ENCODE measurements around the gene LMAN1L. TPM values are rescaled to one million over a fixed set of nuclear protein-coding genes. Genes with fewer than 3 reads are reported as not detected.

Gene LMAN1L
- total RNA-seq, 2 experiments from 2014 or later: 0.15 TPM; not detected in 1

DNA sequence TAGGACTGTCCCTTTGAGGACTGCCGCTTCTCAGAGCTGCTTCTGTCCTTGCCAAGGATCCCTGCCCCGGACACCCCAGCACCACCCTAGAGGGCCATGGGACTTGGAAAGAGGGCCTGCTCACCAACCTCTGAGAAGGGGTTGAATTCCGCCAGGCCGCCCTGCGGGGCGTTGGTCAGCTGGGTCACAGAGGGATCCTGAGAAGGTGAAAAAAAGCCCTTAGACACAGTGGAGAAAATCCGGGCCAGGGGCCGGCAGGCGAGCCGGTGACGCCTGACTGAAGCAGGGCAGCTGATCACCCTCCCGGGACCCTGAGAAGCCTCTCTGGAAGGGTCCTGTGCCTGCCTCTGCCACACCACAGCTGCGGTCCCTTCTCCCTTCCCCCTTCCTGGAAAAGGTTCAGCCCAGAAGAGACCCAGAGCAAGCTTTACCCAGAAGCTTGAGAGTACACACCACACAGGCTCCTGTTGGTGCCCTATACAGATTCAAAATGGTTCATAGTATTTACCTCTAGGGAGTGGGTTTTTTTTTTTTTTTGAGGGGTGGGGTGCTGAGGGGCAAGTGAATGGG, 41.9 kb downstream of the LMAN1L start:
- ChIA-PET POLR2A (interaction anchor here (0.7 kb wide), 1 partner anchor 601 kb away, joined by 4 read pairs; no protein-coding TSS in a partner anchor), CTCF (no interaction called here)

DNA sequence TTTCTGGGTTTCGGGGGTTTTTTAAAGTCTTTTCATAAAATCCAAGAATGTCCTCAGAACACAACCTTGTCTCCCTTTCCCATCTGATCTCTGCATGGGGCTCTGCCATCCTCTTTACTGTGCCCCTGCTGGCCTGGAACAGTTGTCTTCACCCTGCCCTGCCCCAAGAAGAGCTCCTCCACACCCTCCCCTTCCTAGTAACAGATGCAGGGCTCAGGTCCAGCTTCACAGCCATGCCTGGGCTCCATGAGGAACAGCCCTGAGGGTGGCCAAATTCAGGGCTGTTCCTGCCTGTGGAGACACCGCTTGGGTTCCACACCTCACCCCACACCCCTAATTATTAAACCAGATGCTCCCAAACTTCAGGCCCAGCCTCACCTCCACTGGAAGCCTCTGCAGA, 43.2 kb downstream of the LMAN1L start:
- ChIA-PET CTCF (interaction anchor here (0.7 kb wide), 1 partner anchor 215 kb away, joined by 3 read pairs; no protein-coding TSS in a partner anchor), POLR2A (interaction anchor here (0.6 to 0.7 kb wide), 3 partner anchors 47 to 311 kb away, joined by 3 to 6 read pairs (median 3); no protein-coding TSS in a partner anchor)

DNA sequence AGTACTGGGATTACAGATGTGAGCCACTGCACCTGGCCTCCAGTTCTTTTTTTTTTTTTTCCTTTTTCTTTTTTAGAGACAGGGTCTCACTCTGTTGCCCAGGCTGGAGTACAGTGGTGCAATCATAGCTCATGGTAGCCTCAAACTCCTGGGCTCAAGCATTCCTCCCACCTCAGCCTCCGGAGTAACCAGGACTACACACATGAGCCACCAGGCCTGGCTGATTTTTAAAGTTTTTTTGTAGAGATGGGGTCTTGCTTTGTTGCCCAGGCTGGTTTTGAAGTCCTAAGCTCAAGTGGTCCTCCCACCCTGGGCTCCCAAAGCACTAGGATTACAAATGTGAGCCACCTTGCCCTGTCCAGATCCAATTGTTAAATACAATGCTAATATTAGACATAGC, 43.9 kb downstream of the LMAN1L start:
- POLR2A ChIA-PET: interaction anchor here (0.6 kb wide), 1 partner anchor 77 kb away, joined by 3 read pairs; no protein-coding TSS in a partner anchor
- CTCF ChIA-PET: interaction anchor here (0.5 to 2.6 kb wide), 3 partner anchors 53 to 214 kb away, joined by 3 to 9 read pairs (median 3); no protein-coding TSS in a partner anchor

DNA sequence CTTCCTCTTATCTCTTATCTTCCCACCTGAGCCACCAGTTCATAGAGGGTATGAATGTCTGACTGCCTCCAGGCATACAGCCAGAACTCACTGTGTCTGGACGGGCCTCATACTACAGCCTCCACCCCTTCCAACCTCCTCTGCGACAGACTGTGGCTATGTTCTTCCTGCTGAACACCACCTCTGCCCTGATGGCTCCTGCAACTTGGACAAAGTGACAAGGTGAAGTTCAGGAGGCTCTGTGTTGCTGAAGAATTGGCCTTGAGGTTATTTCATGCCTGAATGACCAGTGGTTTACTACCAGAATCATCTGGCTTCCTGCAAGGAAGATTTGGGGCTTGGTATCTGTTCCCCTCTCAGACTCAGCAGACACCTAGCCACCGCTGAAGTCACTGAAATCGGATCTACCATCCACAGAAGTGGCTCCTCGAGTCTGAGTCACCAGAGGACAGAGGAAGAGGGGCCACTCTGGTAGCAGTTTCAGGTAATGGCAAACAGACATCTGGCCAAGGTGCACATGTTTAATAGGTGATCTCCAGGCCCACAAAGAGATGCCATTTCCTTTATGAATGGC, 44.5 kb downstream of the LMAN1L start:
- ChIA-PET POLR2A (interaction anchor here (0.9 kb wide), 1 partner anchor 8 kb away, joined by 6 read pairs; no protein-coding TSS in a partner anchor), CTCF (interaction anchor here (1.1 to 2.6 kb wide), 3 partner anchors 13 to 63 kb away, joined by 4 to 9 read pairs (median 7); no protein-coding TSS in a partner anchor)

DNA sequence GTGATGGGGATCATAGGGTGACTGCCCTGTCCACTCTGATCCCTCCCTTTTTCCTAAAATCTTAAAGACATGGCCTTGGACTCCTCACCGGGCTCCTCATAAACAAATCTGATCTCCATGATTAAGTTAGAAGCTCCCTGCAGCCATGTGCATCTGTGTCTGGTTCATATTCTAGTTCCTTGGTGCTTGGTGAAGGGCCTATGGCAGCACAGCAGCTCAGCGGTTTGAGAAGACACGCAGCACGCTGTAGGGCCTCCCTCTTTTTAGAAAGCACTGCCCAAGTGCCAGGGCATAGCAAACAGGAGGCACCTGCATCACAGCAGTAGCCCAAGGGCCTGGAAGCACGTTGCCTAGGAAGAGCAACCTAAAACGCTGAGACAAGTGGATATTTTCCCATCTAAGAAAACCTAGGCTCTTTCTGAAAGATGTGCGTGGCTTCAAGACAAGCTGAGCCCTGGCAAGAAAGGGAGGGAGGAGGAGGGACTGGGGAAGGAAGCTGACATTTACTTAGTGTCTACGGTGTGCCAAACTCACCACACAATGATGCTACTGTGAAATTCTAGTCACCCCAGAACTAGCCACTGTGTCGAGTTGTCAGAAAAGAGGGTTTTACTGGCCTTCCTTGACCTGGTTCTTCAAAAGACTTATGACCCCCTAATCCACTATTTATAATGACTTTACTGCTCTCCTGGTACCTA, 45.2 kb downstream of the LMAN1L start:
- POLR2A ChIA-PET: interaction anchor here (0.9 to 1.0 kb wide), 2 partner anchors 8 to 12 kb away, joined by 4 to 6 read pairs; no protein-coding TSS in a partner anchor

DNA sequence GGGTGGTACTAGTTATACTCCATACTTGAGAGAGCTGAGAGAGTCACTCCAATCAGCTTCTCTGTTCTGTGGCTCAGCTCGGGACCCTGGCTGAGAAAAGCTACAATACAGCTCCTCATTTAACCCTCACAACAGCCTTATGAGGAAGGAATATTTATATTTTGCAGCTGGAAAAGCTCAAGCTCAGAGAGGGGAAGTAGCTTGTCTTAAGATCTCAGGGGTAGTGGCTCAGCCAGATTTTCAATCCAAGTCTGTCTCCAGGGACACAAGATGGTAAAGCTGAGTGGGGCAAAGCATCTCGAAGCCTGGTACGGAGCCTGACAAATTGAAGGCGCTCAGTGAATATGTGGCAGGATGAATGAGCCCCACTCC, 45.7 kb downstream of the LMAN1L start:
- ChIA-PET CTCF (interaction anchor here (0.7 to 2.6 kb wide), 5 partner anchors 14 to 64 kb away, joined by 3 to 9 read pairs (median 6); partner anchors contain the start of genes SCAMP2 and ULK3), POLR2A (interaction anchor here (1.0 kb wide), 1 partner anchor 11 kb away, joined by 4 read pairs; no protein-coding TSS in a partner anchor)

More for the DNA sequence above, 45.2 kb downstream of the LMAN1L start:
- CTCF ChIA-PET: interaction anchor here (0.7 to 2.6 kb wide), 4 partner anchors 13 to 64 kb away, joined by 4 to 9 read pairs (median 6); partner anchors contain the start of gene SCAMP2

DNA sequence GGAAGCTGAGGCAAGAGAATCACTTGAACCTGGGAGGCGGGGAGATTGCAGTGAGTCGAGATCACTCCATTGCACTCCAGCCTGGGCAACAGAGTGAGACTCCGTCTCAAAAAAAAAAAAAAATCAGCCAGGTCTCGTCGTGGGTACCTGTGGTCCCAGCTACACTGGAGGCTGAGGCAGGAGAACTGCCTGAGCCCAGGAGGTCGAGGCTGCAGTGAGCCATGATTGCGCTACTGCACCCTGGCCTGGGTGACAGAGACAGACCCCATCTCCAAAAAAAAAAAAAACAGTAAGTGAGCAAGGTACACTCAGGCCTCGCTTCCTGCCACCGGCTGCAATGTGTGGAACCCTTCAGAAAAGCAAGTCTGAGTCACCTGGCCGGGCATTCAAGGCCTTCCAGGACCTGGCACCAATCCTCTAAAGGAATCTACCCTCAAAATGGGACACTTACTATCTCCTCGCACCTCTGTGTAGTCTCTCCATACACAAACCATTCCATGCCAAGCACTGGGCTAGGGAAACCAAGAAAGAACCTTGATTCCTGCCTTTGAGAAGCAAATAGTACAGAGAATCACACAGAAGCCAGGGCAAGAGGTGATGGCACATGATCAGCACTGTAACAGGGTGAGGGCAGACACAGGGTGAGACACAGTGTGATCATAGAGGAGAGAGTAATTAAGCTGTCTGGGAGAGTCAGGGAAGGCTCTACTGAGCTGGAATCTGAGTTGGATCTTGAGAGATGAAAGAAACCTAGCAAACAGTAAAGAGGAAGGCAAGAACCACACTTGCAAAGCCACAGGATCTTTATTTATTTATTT, 50.8 kb downstream of the LMAN1L start:
- POLR2A ChIA-PET: no interaction called here

DNA sequence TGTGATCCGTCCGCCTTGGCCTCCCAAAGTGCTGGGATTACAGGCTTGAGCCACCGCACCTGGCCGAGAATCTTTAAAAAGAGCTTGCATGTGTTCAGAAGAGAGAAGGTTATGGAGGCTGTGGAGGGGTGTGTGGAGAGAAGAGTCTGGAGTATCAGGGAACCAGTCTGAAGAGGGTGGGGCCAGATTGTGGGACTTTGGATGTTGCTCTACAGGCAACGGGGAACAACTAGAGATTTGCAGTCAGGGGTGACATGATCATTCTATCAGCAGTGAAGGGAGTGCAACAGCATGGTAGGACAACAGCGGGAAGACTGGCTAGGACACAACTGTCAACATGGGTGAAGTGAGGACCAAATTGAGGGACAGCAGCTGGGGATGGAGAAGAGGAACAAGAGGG, 51.7 kb downstream of the LMAN1L start:
- POLR2A ChIA-PET: no interaction called here
- CTCF ChIA-PET: interaction anchor here (0.6 to 1.7 kb wide), 4 partner anchors 14 to 93 kb away, joined by 3 to 6 read pairs (median 4); no protein-coding TSS in a partner anchor

More for the DNA sequence above, 50.8 kb downstream of the LMAN1L start:
- CTCF ChIA-PET: interaction anchor here (0.6 to 1.7 kb wide), 4 partner anchors 15 to 93 kb away, joined by 3 to 6 read pairs (median 4); no protein-coding TSS in a partner anchor

DNA sequence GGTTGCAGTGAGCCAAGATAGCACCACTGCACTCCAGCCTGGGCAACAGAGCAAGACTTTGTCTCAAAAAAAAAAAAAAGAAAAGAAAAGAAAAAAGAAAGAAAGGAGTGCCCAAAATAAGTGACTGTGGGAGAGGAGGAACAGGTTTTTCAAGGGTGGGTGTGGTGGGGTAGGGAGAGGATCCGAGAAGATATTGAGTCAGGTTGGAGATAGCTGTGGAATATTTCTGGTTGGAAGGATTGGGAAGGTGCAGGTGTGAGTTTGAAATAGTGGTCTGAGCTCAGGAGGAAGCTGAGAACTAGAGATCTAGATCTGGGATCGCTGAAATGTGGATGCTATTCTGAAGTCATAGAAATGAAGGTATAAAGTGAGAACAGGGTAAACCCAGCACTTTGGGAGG, 52.7 kb downstream of the LMAN1L start:
- ChIA-PET POLR2A (interaction anchor here (0.6 kb wide), 1 partner anchor 8 kb away, joined by 6 read pairs; no protein-coding TSS in a partner anchor), CTCF (no interaction called here)

DNA sequence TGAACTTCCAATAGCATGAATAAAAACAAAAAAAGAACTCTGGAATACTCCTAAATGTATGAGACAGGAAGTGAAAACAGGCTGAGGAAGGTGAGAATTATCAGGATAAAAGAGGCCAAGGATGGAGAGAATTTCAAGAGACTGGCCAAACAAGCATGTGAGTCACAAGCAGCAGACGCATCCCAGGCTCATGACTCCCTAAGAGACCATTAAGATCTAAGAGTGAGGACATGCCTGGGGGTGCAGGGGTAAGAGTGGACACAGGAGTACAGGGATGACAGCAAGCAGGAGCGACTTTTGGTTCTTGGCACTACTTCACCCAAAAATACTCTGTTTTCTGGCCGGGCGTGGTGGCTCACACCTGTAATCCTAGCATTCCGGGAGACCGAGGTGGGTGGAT, 53.5 kb downstream of the LMAN1L start:
- ChIA-PET CTCF (no interaction called here), POLR2A (interaction anchor here (0.6 kb wide), 1 partner anchor 9 kb away, joined by 6 read pairs; no protein-coding TSS in a partner anchor)

DNA sequence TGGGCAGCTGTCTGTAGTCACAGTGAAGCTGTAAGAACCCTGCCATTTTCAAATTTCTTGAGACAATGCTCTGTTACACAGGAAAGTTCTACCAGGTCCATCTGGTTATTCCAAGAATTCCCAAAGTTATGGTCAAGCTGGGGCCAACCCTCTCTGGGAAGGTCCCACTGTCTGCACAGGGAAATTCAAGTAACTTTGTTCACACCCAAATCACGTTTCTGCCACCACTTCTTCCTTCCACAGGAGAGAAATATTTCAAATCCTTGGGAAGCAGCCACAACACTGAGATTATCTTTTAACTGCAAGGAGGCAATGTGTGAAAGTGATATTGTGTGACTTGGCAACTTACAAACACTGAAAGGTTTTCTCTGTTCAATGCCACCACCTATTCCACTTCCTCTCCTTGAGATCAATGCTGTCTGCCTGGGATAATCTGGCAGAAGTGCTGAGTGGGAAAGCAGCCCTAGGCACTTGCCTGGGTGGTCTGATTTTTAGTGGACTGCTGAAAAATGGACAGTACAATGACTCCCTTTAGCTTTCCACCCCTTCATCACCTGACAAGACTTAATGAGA, 54.9 kb downstream of the LMAN1L start:
- ChIA-PET CTCF (interaction anchor here (1.1 to 3.6 kb wide), 3 partner anchors 23 to 96 kb away, joined by 3 to 16 read pairs (median 4); partner anchors contain the start of gene ULK3), POLR2A (no interaction called here)

DNA sequence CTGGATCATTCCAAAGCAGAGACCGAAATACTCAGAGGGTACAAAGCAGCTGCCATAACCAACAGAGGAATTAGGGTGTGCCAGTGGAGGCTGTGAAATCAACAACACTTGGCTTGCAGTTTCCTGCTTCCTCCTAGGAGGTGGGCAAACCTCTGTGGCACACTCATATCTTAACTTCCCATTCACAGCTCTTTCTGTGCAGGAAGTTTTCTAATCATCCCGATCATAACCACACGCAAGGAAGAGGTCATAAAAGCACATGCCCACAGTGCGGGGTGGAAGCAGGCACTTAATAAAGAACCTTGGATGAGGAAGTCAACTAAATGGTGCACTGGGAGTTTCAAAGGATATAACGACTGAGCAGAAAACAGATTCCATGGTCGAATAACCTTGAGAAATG, 55.4 kb downstream of the LMAN1L start:
- POLR2A ChIA-PET: no interaction called here
- CTCF ChIA-PET: interaction anchor here (1.1 to 3.6 kb wide), 3 partner anchors 24 to 97 kb away, joined by 3 to 16 read pairs (median 4); partner anchors contain the start of gene ULK3

DNA sequence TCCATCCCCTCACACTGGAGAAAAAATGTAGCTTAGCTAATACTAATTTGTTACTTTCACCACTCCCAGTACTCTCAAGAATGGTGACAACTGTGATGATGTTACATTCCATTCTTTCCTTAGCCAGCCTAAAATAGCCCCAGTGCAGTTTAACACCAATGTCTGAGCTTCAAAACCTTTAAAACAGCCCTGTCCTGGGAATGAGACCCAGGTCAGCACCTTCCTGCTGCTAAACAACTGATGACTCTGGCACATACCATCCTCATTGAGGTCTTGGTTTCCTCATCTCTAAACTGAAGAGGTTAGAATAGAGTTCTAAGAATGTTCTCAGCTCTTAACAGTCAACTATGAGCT, 56.7 kb downstream of the LMAN1L start:
- CTCF ChIA-PET: interaction anchor here (0.6 to 3.6 kb wide), 9 partner anchors 10 to 209 kb away, joined by 3 to 16 read pairs (median 7); partner anchors contain the start of genes FAM219B, MPI and ULK3

DNA sequence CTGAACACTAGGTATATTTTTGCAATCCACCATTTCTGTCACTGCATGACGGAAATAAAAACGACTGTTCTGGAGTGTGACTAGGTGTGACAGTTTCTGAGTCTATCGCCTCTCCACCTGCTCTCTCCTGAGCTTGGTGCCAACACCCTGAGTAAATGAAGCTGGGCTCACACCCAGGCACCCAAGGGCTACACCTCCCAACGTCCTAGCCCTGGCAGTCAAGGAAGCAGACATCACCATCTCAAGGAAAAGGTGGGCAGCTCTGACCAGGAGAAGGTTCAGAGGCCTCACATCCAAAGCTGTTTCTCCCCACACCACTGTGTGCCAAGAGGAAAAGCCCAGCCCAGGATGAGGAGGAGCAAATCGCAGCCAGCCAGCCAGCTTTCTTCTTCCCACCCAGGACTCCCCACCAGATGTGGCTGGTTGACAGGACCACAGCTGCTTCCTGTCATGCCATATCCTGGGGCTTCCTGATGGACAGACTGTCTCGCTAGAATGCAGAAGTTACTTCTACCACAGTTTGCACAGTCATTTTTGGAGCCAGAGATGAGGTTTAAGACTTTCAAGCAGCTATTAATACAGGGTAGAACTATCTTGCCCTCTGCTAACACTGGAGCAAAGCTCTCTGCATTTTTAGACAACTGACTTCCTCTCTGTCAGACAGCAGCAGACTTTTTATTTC, 57.2 kb downstream of the LMAN1L start:
- ChIA-PET POLR2A (interaction anchor here (0.6 to 2.5 kb wide), 12 partner anchors 12 to 189 kb away, joined by 3 to 12 read pairs (median 4); partner anchors contain the start of genes FAM219B, MPI and ULK3), CTCF (interaction anchor here (0.6 to 3.6 kb wide), 12 partner anchors 8 to 210 kb away, joined by 3 to 16 read pairs (median 5); partner anchors contain the start of genes FAM219B, MPI and ULK3)

More for the DNA sequence above, 56.7 kb downstream of the LMAN1L start:
- POLR2A ChIA-PET: interaction anchor here (0.6 to 2.5 kb wide), 10 partner anchors 11 to 188 kb away, joined by 3 to 12 read pairs (median 4); partner anchors contain the start of genes FAM219B, MPI and ULK3

DNA sequence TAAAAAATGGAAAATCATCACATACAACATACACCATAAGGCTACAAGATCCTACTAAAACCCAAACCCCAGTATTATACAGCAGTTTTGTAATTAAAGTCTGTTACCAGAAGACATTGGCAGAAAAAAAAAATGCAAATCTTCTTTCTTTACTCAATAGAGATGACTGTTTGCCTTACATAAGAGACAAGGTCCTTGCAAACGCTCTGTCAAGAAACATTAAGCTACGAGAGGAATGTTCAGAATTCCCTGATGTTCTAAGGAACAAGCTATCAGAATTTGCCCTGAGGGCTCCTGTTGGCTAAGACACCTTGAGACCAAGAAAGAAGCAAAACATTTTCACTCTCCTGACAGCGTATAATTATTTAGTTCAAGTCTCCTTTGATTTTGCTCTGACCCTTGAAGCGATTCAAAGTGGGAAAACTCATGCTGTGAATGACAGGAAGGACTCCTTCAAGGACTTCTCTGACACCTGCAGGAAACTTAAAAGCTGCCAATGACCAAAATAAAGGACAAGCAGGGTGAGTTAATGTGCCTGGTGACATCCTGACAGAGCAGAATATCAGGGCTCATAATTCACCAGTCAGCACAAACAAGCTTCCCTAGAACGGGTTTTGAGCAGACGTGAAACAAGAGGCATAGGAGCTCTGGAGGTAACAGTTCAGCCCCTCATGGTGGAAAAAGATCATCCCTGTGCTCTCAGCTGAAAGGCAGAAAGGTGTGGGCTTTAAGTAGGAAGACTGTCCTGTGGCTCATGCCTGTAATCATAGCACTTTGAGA, 58.0 kb downstream of the LMAN1L start:
- CTCF ChIA-PET: interaction anchor here (0.7 to 3.6 kb wide), 12 partner anchors 9 to 101 kb away, joined by 3 to 16 read pairs (median 4); partner anchors contain the start of genes FAM219B, MPI and ULK3
- POLR2A ChIA-PET: interaction anchor here (0.7 to 2.5 kb wide), 10 partner anchors 13 to 89 kb away, joined by 3 to 12 read pairs (median 4); partner anchors contain the start of genes FAM219B, MPI and ULK3

DNA sequence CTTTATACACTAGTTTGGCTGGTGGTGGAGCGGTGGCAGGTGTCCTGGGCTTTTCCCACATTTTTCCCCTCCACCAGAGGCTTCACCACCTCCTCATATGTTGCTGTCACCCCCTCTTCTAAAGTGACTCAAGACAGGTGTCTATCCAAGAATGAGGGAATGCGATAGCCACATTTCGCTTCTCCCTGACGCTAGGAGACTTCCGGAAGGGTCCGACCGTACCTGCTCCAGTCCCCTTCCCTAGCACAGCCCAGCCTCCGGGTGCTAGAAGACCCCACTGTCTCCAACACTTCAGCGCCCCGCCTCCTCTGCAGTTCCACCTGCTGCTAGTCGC, 60.0 kb downstream of the LMAN1L start:
- ChIA-PET POLR2A (no interaction called here), CTCF (interaction anchor here (0.7 to 1.3 kb wide), 2 partner anchors 29 to 34 kb away, joined by 3 to 4 read pairs; partner anchors contain the start of gene FAM219B)
